H1 (cell line): Measurements from ENCODE around the gene LIG3.

Experiments
- CEBPB ChIP-seq: IDR thresholded peaks from 2 replicates; pipeline ENCODE4 v1.6.1; 2012; ENCODE audit warnings: low read depth, low read length
- EP300 ChIP-seq, 2 experiments: IDR thresholded peaks; 1 replicate in 1 of 2; 2 replicates in 1 of 2; pipeline ENCODE4 v1.6.1; 2011 to 2012; ENCODE audit warnings: low read depth in 2 of 2, low read length in 2 of 2, mild to moderate bottlenecking in 2 of 2, borderline replicate concordance in 1 of 2, inconsistent platforms in 1 of 2, moderate library complexity in 1 of 2
- JUN ChIP-seq: IDR thresholded peaks from 2 replicates; pipeline ENCODE4 v1.6.1; 2011; ENCODE audit warnings: low read depth, mild to moderate bottlenecking, improper control_type of control experiment, low read length
- POLR2A ChIP-seq, 2 experiments: IDR thresholded peaks; 1 replicate in 1 of 2; 2 replicates in 1 of 2; pipeline ENCODE4 v1.6.1; 2011; ENCODE audit warnings: low read depth in 2 of 2, low read length in 2 of 2, mild to moderate bottlenecking in 2 of 2; ENCODE audit errors: control extremely low read depth in 1 of 2
- POLR2AphosphoS5 ChIP-seq: IDR thresholded peaks from 2 replicates; pipeline ENCODE4 v1.6.1; 2011; ENCODE audit warnings: low read depth, low read length
- RAD21 ChIP-seq, 2 experiments: IDR thresholded peaks in 1 of 2; conservative IDR thresholded peaks in 1 of 2; 2 replicates each; pipeline ENCODE4 v1.6.1; 2011; ENCODE audit warnings: low read depth in 2 of 2, low read length in 2 of 2, improper control_type of control experiment in 1 of 2, inconsistent platforms in 1 of 2, mild to moderate bottlenecking in 1 of 2, moderate library complexity in 1 of 2
- TAF1 ChIP-seq: IDR thresholded peaks from 2 replicates; pipeline ENCODE4 v1.6.1; 2011; ENCODE audit warnings: mild to moderate bottlenecking, low read depth, low read length
- TF ChIP-seq, protein P1 (sequence below), 3 experiments: IDR thresholded peaks; 1 replicate in 2 of 3; 2 replicates in 1 of 3; pipeline versions ENCODE4 v1.5.1 to v1.6.1; 2011; ENCODE audit warnings: low read length in 3 of 3, mild to moderate bottlenecking in 3 of 3, inconsistent platforms in 2 of 3, low read depth in 1 of 3, moderate library complexity in 1 of 3; ENCODE audit not compliant: insufficient read depth in 1 of 3; ENCODE audit errors: control extremely low read depth in 1 of 3

- TF ChIP-seq, protein P1, sequence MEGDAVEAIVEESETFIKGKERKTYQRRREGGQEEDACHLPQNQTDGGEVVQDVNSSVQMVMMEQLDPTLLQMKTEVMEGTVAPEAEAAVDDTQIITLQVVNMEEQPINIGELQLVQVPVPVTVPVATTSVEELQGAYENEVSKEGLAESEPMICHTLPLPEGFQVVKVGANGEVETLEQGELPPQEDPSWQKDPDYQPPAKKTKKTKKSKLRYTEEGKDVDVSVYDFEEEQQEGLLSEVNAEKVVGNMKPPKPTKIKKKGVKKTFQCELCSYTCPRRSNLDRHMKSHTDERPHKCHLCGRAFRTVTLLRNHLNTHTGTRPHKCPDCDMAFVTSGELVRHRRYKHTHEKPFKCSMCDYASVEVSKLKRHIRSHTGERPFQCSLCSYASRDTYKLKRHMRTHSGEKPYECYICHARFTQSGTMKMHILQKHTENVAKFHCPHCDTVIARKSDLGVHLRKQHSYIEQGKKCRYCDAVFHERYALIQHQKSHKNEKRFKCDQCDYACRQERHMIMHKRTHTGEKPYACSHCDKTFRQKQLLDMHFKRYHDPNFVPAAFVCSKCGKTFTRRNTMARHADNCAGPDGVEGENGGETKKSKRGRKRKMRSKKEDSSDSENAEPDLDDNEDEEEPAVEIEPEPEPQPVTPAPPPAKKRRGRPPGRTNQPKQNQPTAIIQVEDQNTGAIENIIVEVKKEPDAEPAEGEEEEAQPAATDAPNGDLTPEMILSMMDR (IDR thresholded peaks at IDR 0.05; ENCODE audit: control extremely low read depth in 1 of 3, insufficient read depth in 1 of 3, low read depth in 1 of 3, low read length in 3 of 3) = no peak
- TF ChIP-seq CEBPB (no peak), TAF1 (no peak), EP300 (IDR thresholded peaks at IDR 0.05; ENCODE audit: borderline replicate concordance in 1 of 2, low read depth in 2 of 2, low read length in 2 of 2) (no peak), POLR2AphosphoS5 (no peak), POLR2A (IDR thresholded peaks at IDR 0.05; ENCODE audit: control extremely low read depth in 1 of 2, low read depth in 2 of 2, low read length in 2 of 2) (no peak), JUN (no peak), RAD21 (IDR thresholded peaks at IDR 0.05 in 1 of 2, conservative IDR thresholded peaks at IDR 0.05 in 1 of 2; ENCODE audit: low read depth in 2 of 2, low read length in 2 of 2) (no peak)
Observed at GRCh38 chr17:34988644-34989043, 8.3 kb downstream of the LIG3 start.
